NCI-H2227 (cell line): Measurements from ENCODE around the gene CUL5.
"Not testable (repeated sequence)": the region's sequence is repeated elsewhere in the genome, so short reads cannot be mapped to it uniquely, and the experiment has no call there.

Experiments used
- DNase-seq: peaks from one replicate; lab custom pipeline; 2025; ENCODE audit not compliant: unreplicated experiment; lab: John Stamatoyannopoulos, UW

The CUL5 gene

GRCh38 chr11:108019870-108020540 lies 11.3 kb downstream of the CUL5 start:
- no peak for DNase-seq

GRCh38 chr11:108025387-108026080 lies 16.8 kb downstream of the CUL5 start:
- no peak for DNase-seq

- no peak for DNase-seq
Observed at GRCh38 chr11:108027057-108027456, 18.4 kb downstream of the CUL5 start.

GRCh38 chr11:108028822-108029441 lies 20.2 kb downstream of the CUL5 start:
- not testable (repeated sequence) for DNase-seq

- DNase-seq, result not testable (repeated sequence)
Observed at GRCh38 chr11:108031604-108032003, 22.9 kb downstream of the CUL5 start.

- DNase-seq, result no peak
Observed at GRCh38 chr11:108032800-108033199, 24.1 kb downstream of the CUL5 start.

GRCh38 chr11:108034034-108034433 lies 25.3 kb downstream of the CUL5 start:
- DNase-seq, result no peak

GRCh38 chr11:108034952-108035351 lies 26.3 kb downstream of the CUL5 start:
- no peak for DNase-seq

- DNase-seq, result no peak
Observed at GRCh38 chr11:108035690-108036089, 27.0 kb downstream of the CUL5 start.

GRCh38 chr11:108037211-108037610 lies 28.5 kb downstream of the CUL5 start:
- no peak for DNase-seq

- DNase-seq, result no peak
Observed at GRCh38 chr11:108037636-108038035, 28.9 kb downstream of the CUL5 start.

- no peak for DNase-seq
Observed at GRCh38 chr11:108048269-108048668, 39.6 kb downstream of the CUL5 start.

- DNase-seq, result no peak
Observed at GRCh38 chr11:108062336-108062735, 53.6 kb downstream of the CUL5 start.

- no peak for DNase-seq
Observed at GRCh38 chr11:108063410-108063809, 54.7 kb downstream of the CUL5 start.

- no peak for DNase-seq
Observed at GRCh38 chr11:108069947-108070346, 61.2 kb downstream of the CUL5 start.

- no peak for DNase-seq
Observed at GRCh38 chr11:108084811-108085210, 76.1 kb downstream of the CUL5 start.

GRCh38 chr11:108085672-108086071 lies 77.0 kb downstream of the CUL5 start:
- DNase-seq, result no peak

- DNase-seq, result no peak
Observed at GRCh38 chr11:108092134-108092533, 83.4 kb downstream of the CUL5 start.

GRCh38 chr11:108093128-108093904 lies 84.6 kb downstream of the CUL5 start:
- no peak for DNase-seq

- no peak for DNase-seq
Observed at GRCh38 chr11:108097179-108097578, 88.5 kb downstream of the CUL5 start.

GRCh38 chr11:108101090-108101775 lies 92.5 kb downstream of the CUL5 start:
- peak; percentile 5 for DNase-seq
